ENCODE measurements around the gene RAB11FIP3. TPM values are rescaled to one million over a fixed set of nuclear protein-coding genes. Genes with fewer than 3 reads are reported as not detected.

RAB11FIP3 gene
- total and polyA plus RNA-seq, 2 of the 13 experiments (the other 11 are each of a cell fraction or from before 2014, with no cell fraction given), result 34.3 to 57.6 TPM

- TF ChIP-seq PAXIP1 (CRISPR knock-in tag; conservative IDR thresholded peaks at IDR 0.05) (no peak), PRDM10 (CRISPR knock-in tag; IDR thresholded peaks at IDR 0.05; ENCODE audit: low read depth) (no peak), KDM1A (CRISPR knock-in tag; IDR thresholded peaks at IDR 0.05) (peak; percentile 65; the same call in 1 of the 2 replicates), HNRNPK (IDR thresholded peaks at IDR 0.05; ENCODE audit: low read depth, low read length, poor library complexity, severe bottlenecking) (no peak), ZNF891 (CRISPR knock-in tag; IDR thresholded peaks at IDR 0.05) (no peak), ZKSCAN1 (IDR thresholded peaks at IDR 0.05; ENCODE audit: low read length) (0 out of 2 replicates have a peak, but pooled peaks have one; percentile 19), ZNF550 (CRISPR knock-in tag; IDR thresholded peaks at IDR 0.05; ENCODE audit: borderline replicate concordance) (no peak), MBD4 (IDR thresholded peaks at IDR 0.05; ENCODE audit: borderline replicate concordance, low read length) (no peak), E2F1 (CRISPR knock-in tag; IDR thresholded peaks at IDR 0.05) (no peak), MXI1 (IDR thresholded peaks at IDR 0.05; ENCODE audit: borderline replicate concordance, low read depth, low read length) (0 out of 3 replicates have a peak, but pooled peaks have one; percentile 40), ZNF12 (CRISPR knock-in tag; IDR thresholded peaks at IDR 0.05) (peak; percentile 58; the same call in 1 of the 2 replicates)
- TF ChIP-seq, protein P1, sequence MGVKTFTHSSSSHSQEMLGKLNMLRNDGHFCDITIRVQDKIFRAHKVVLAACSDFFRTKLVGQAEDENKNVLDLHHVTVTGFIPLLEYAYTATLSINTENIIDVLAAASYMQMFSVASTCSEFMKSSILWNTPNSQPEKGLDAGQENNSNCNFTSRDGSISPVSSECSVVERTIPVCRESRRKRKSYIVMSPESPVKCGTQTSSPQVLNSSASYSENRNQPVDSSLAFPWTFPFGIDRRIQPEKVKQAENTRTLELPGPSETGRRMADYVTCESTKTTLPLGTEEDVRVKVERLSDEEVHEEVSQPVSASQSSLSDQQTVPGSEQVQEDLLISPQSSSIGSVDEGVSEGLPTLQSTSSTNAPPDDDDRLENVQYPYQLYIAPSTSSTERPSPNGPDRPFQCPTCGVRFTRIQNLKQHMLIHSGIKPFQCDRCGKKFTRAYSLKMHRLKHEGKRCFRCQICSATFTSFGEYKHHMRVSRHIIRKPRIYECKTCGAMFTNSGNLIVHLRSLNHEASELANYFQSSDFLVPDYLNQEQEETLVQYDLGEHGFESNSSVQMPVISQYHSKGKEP (CRISPR knock-in tag; IDR thresholded peaks at IDR 0.05), result no peak
- TF ChIP-seq, protein P2, sequence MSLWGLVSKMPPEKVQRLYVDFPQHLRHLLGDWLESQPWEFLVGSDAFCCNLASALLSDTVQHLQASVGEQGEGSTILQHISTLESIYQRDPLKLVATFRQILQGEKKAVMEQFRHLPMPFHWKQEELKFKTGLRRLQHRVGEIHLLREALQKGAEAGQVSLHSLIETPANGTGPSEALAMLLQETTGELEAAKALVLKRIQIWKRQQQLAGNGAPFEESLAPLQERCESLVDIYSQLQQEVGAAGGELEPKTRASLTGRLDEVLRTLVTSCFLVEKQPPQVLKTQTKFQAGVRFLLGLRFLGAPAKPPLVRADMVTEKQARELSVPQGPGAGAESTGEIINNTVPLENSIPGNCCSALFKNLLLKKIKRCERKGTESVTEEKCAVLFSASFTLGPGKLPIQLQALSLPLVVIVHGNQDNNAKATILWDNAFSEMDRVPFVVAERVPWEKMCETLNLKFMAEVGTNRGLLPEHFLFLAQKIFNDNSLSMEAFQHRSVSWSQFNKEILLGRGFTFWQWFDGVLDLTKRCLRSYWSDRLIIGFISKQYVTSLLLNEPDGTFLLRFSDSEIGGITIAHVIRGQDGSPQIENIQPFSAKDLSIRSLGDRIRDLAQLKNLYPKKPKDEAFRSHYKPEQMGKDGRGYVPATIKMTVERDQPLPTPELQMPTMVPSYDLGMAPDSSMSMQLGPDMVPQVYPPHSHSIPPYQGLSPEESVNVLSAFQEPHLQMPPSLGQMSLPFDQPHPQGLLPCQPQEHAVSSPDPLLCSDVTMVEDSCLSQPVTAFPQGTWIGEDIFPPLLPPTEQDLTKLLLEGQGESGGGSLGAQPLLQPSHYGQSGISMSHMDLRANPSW (CRISPR knock-in tag; IDR thresholded peaks at IDR 0.05; ENCODE audit: borderline replicate concordance), result no peak
Measured at GRCh38 chr16:391885-392335, 33.5 kb upstream of the RAB11FIP3 start (continued).
